Measurements from ENCODE around the gene MRPL38. TPM values are rescaled to one million over a fixed set of nuclear protein-coding genes. Genes with fewer than 3 reads are reported as not detected.

Gene MRPL38
- total RNA-seq, 1 donor from 2014 or later: 65.6 TPM

Other genes with a start within 250 kb of the MRPL38 start
- 24.6 and 25.9 TPM in 2 replicates for gene RECQL5, start 237.7 kb downstream of the MRPL38 start, total RNA-seq
- 98.1 and 99.2 TPM in 2 replicates for gene SAP30BP, start 237.5 kb downstream of the MRPL38 start, total RNA-seq
- gene ITGB4, start 183.4 kb downstream of the MRPL38 start, total RNA-seq: 2.1 and 6.6 TPM in 2 replicates
- gene GALK1, start 139.7 kb downstream of the MRPL38 start, total RNA-seq: 22.6 and 31.1 TPM in 2 replicates
- 14.9 and 16.7 TPM in 2 replicates for gene UNK, start 120.1 kb downstream of the MRPL38 start, total RNA-seq
- gene UNC13D, start 60.5 kb downstream of the MRPL38 start, total RNA-seq: 2.5 and 2.7 TPM in 2 replicates
- 65.6 and 72.6 TPM in 2 replicates for gene WBP2, start 49.5 kb downstream of the MRPL38 start, total RNA-seq
- gene TRIM47, start 26.3 kb downstream of the MRPL38 start, total RNA-seq: 5.6 and 5.9 TPM in 2 replicates
- gene TRIM65, start 7.9 kb downstream of the MRPL38 start, total RNA-seq: 15.4 and 20.1 TPM in 2 replicates
- 5.1 and 5.2 TPM in 2 replicates for gene FBF1, start 36.2 kb upstream of the MRPL38 start, total RNA-seq
- 56.8 and 61.3 TPM in 2 replicates for gene ACOX1, start 74.3 kb upstream of the MRPL38 start, total RNA-seq
- gene TEN1, start 74.4 kb upstream of the MRPL38 start, total RNA-seq: 17.7 and 19.0 TPM in 2 replicates
- gene CDK3, start 96.0 kb upstream of the MRPL38 start, total RNA-seq: 5.0 and 7.5 TPM in 2 replicates
- gene EVPL, start 122.4 kb upstream of the MRPL38 start, total RNA-seq: not detected in 2 replicates
- 74.3 and 75.3 TPM in 2 replicates for gene SRP68, start 167.6 kb upstream of the MRPL38 start, total RNA-seq
- gene GALR2, start 169.9 kb upstream of the MRPL38 start, total RNA-seq: 0.36 TPM in 1 of 2 replicates, not detected in the other
- gene ZACN, start 174.3 kb upstream of the MRPL38 start, total RNA-seq: 0.23 TPM in 1 of 2 replicates, not detected in the other
- 145 and 154 TPM in 2 replicates for gene EXOC7, start 198.9 kb upstream of the MRPL38 start, total RNA-seq
- gene FOXJ1, start 236.4 kb upstream of the MRPL38 start, total RNA-seq: 0.31 and 0.48 TPM in 2 replicates

Data from astrocyte (in vitro differentiated cells and primary cell).